Mucosa of stomach (tissue), 1 donor: ENCODE results near the gene COL11A2.

Source experiments
- H3K27me3 ChIP-seq: one replicate; pipeline ENCODE4 v1.7.0; 2013; ENCODE audit warnings: mild to moderate bottlenecking, low read length; ENCODE audit not compliant: control insufficient read depth, insufficient read depth
- H3K36me3 ChIP-seq: one replicate; pipeline ENCODE4 v1.7.0; 2013; ENCODE audit warnings: low read length; ENCODE audit not compliant: control insufficient read depth, insufficient read depth
- H3K4me1 ChIP-seq: one replicate; pipeline ENCODE4 v1.7.0; 2013; ENCODE audit warnings: mild to moderate bottlenecking, low read length; ENCODE audit not compliant: control insufficient read depth, insufficient read depth
- H3K4me3 ChIP-seq: one replicate; pipeline ENCODE4 v1.7.0; 2013; ENCODE audit warnings: low read length
- H3K9ac ChIP-seq: one replicate; pipeline ENCODE4 v1.7.0; 2013; ENCODE audit warnings: mild to moderate bottlenecking, low read length, moderate library complexity
- H3K9me3 ChIP-seq: one replicate; pipeline ENCODE4 v1.7.0; 2013; ENCODE audit warnings: mild to moderate bottlenecking, low read length, moderate library complexity; ENCODE audit not compliant: control insufficient read depth
- donor health status: Pancreatic carcinoma.

Gene COL11A2

GRCh38 chr6:33213166-33213988, 21.1 kb upstream of the COL11A2 start:
- peaks cover 7% of the 10 kb centered on the region for H3K36me3 ChIP-seq

DNA sequence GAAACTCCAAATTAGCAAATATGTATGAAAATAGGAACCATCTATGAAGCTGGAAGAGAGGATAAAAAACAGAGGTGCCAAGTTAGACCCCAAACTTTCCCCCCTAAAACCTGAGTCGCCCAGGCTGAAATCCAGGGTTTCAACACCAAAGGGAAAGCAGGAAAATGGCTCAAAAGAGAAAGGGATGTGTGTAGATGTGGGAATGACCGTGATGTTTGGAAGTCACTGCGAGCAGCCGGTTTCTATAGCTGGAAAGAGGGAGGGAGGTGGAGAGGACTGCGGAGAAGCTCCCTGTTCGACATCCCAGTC, 20.5 kb upstream of the COL11A2 start:
- Histone ChIP-seq H3K4me1 (peaks cover 13% of the 10 kb centered on the region), H3K36me3 (peaks cover 7% of the 10 kb centered on the region), H3K9me3 (no peaks in the 10 kb centered on the region), H3K4me3 (peak overlapping the region; percentile 7), H3K27me3 (peaks cover 19% of the 10 kb centered on the region), H3K9ac (peak overlapping the region; percentile 61)

More at GRCh38 chr6:33213166-33213988, 21.1 kb upstream of the COL11A2 start:
- Histone ChIP-seq H3K27me3 (peaks cover 19% of the 10 kb centered on the region), H3K4me1 (peaks cover 13% of the 10 kb centered on the region), H3K9ac (peak overlapping the region; percentile 61), H3K4me3 (peak overlapping the region; percentile 7), H3K9me3 (no peaks in the 10 kb centered on the region)

DNA sequence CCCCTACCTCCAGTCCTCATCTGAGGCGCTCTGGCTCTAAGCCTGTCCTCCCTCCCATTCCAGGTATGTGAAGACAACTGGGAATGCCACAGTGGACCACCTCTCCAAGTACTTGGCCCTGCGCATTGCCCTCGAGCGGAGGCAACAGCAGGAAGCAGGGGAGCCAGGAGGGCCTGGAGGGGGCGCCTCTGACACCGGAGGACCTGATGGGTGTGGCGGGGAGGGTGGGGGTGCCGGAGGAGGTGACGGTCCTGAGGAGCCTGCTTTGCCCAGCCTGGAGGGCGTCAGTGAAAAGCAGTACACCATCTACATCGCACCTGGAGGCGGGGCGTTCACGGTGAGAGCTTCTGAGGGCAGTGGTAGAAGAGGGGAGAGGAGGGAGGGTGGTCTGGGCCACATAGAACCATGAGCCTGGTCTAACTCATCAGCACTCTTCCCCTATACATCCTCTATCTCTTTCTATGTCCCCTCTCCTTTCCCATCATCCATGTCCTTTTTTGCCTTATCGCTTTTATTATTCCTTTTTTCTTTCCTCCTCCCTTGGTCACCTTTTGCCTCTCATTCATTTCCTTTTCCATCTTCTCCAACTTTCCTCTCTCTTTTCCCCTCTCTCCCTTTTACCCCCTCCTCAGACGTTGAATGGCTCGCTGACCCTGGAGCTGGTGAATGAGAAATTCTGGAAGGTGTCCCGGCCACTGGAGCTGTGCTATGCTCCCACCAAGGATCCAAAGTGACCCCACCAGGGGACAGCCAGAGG, 19.6 kb upstream of the COL11A2 start:
- peaks cover 7% of the 10 kb centered on the region for H3K36me3 ChIP-seq
- H3K9ac ChIP-seq: no peak overlapping the region
- H3K27me3 ChIP-seq: peaks cover 19% of the 10 kb centered on the region
- peaks cover 19% of the 10 kb centered on the region for H3K4me1 ChIP-seq
- H3K9me3 ChIP-seq: no peaks in the 10 kb centered on the region
- no peak overlapping the region for H3K4me3 ChIP-seq

DNA sequence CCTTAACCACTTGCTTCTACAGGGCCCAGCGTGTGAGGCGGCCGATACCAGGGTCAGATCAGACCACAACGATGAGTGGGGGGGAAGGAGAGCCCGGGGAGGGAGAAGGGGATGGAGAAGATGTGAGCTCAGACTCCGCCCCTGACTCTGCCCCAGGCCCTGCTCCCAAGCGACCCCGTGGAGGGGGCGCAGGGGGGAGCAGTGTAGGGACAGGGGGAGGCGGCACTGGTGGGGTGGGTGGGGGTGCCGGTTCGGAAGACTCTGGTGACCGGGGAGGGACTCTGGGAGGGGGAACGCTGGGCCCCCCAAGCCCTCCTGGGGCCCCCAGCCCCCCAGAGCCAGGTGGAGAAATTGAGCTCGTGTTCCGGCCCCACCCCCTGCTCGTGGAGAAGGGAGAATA, 18.9 kb upstream of the COL11A2 start:
- Histone ChIP-seq H3K27me3 (peaks cover 19% of the 10 kb centered on the region), H3K36me3 (peaks cover 7% of the 10 kb centered on the region), H3K4me1 (peaks cover 19% of the 10 kb centered on the region), H3K9me3 (no peaks in the 10 kb centered on the region), H3K4me3 (no peak overlapping the region), H3K9ac (no peak overlapping the region)

DNA sequence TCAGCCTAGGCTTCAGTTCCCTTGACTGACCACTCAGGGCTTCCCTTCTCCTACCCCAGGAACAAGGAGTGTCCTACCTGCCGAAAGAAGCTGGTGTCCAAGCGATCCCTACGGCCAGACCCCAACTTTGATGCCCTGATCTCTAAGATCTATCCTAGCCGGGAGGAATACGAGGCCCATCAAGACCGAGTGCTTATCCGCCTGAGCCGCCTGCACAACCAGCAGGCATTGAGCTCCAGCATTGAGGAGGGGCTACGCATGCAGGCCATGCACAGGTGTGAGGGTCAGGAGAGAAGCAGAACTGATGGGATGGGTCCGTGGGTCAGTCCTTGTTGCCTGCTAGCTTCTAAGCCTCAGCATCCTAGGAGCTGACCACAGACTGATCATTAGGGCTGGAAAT, 17.6 kb upstream of the COL11A2 start:
- Histone ChIP-seq H3K4me3 (no peak overlapping the region), H3K9me3 (no peaks in the 10 kb centered on the region), H3K27me3 (peaks cover 19% of the 10 kb centered on the region), H3K9ac (no peak overlapping the region), H3K4me1 (peaks cover 29% of the 10 kb centered on the region), H3K36me3 (peaks cover 7% of the 10 kb centered on the region)

GRCh38 chr6:33208091-33208967, 16.1 kb upstream of the COL11A2 start, which contains the start of gene RING1:
RING1 (plus strand) TSS chr6:33208500; CDS start chr6:33208823, 323 bp downstream.
- H3K36me3 ChIP-seq: peaks cover 13% of the 10 kb centered on the region
- H3K27me3 ChIP-seq: peaks cover 9% of the 10 kb centered on the region
- H3K4me1 ChIP-seq: peaks cover 35% of the 10 kb centered on the region
- no peaks in the 10 kb centered on the region for H3K9me3 ChIP-seq
- peak within 1 kb of the TSS; percentile 98 for H3K9ac ChIP-seq
- H3K4me3 ChIP-seq: peak within 1 kb of the TSS; percentile 81

DNA sequence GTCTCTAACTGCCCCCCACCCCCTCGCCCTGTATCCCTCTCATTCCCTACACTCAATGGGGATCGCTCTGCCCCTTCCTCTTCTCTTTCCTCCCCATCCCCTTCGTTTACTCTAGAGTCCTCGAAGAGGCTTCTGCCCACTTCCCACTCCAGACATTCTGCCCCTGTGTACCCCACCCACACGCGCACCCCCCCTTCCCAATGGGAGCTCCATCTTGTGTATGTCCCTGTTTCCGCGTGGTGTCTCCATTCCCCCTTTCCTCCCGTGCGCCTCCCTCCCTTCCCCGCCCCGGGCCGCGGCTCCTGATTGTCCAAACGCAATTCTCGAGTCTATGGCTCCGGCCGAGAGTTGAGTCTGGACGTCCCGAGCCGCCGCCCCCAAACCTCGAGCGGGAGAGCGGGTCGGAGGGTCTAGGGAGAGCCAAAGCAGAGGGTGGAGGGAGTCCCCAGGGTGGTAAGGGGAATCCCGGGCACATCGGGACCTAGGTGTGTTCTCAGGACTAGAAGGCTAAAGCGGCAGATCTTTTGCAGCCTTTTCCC, 15.4 kb upstream of the COL11A2 start:
- Histone ChIP-seq H3K36me3 (peaks cover 17% of the 10 kb centered on the region), H3K4me3 (peak overlapping the region; percentile 81), H3K9ac (peak overlapping the region; percentile 98), H3K4me1 (peaks cover 29% of the 10 kb centered on the region), H3K27me3 (peaks cover 2% of the 10 kb centered on the region), H3K9me3 (no peaks in the 10 kb centered on the region)

GRCh38 chr6:33206864-33207551, 14.7 kb upstream of the COL11A2 start:
- Histone ChIP-seq H3K9ac (peak overlapping the region; percentile 98), H3K4me3 (no peak overlapping the region), H3K9me3 (no peaks in the 10 kb centered on the region), H3K4me1 (peaks cover 35% of the 10 kb centered on the region), H3K27me3 (no peaks in the 10 kb centered on the region), H3K36me3 (peaks cover 23% of the 10 kb centered on the region)

DNA sequence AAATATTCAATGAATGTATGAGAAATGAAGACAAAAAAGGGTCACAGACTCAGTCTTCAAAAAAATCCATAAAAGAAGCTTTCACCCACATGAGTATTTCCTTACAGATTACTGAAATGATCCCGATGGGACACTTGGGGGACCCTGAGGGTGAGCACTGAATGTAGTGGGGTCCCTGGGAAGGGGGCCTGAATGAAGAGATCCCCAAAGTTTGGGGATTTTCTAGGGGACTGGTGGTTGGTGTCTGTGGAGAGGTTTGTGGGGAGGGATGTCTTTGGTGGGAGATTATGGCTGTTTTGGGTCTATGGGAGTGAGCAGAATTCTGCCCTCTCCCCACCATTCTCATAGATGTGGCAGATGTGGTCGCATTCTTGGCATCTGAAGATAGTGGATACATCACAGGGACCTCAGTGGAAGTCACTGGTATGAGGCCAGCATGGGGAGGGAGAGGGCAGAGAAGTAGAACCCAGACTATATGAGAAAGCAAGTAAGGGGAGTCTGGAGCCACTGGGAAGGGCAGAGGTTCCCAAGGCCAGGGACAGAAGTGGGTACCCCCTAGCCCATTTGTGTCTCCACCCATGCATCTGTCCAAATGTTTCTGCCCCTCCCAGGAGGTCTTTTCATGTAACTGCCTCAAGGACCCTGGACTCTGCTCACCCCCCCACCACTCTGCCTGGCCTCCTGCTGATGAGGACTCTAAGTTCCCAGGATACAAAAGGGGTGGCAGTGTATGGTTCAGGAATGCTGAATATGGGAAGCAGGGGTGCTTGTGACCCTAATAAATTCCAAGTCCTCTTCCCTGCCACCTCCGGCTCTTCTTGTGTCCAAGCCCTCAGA, 14.0 kb upstream of the COL11A2 start:
- H3K4me3 ChIP-seq: no peak overlapping the region
- peaks cover 42% of the 10 kb centered on the region for H3K4me1 ChIP-seq
- H3K36me3 ChIP-seq: peaks cover 23% of the 10 kb centered on the region
- no peaks in the 10 kb centered on the region for H3K9me3 ChIP-seq
- no peak overlapping the region for H3K9ac ChIP-seq
- H3K27me3 ChIP-seq: no peaks in the 10 kb centered on the region

DNA sequence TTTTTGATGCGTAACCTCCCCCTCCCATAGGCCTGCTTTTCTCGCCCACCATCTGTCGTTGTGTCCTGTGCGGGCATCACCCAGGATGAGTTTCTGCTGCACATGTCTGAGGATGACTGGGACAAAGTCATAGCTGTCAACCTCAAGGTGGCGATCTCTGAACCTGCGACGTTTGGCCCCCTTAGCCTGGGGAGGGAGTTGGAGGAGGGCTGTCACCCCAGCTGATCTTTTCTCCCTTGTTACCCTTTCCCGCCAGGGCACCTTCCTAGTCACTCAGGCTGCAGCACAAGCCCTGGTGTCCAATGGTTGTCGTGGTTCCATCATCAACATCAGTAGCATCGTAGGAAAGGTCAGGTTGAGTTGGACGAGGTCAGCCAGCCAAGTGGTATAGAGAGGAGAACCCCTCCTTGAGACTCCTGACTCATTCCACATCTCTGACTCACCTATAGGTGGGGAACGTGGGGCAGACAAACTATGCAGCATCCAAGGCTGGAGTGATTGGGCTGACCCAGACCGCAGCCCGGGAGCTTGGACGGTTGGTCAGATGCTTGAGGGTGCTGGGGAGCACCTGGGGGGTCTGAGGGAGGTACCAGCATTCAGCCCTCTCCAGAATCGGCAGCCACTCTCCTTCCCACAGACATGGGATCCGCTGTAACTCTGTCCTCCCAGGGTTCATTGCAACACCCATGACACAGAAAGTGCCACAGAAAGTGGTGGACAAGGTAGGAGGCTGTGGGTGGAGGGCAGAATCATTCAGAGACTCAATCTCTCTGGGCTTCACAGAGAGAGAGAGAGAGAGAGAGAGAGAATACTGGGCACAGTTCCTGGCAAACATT, 13.1 kb upstream of the COL11A2 start:
- peak overlapping the region; percentile 35 for H3K4me3 ChIP-seq
- no peaks in the 10 kb centered on the region for H3K9me3 ChIP-seq
- no peaks in the 10 kb centered on the region for H3K27me3 ChIP-seq
- peak overlapping the region; percentile 55 for H3K9ac ChIP-seq
- H3K36me3 ChIP-seq: peaks cover 23% of the 10 kb centered on the region
- peaks cover 43% of the 10 kb centered on the region for H3K4me1 ChIP-seq
